ENCODE data around the gene DPEP3.

- TF ChIP-seq CTCF (IDR thresholded peaks at IDR 0.05), result no peak
- TF ChIP-seq POLR2A (IDR thresholded peaks at IDR 0.05), result no peak
Observed at GRCh38 chr16:67927131-67927941, 53.0 kb downstream of the DPEP3 start.

All from thyroid gland (tissue), 4 donors.